ENCODE results near the gene FADD.

Gene FADD

DNA sequence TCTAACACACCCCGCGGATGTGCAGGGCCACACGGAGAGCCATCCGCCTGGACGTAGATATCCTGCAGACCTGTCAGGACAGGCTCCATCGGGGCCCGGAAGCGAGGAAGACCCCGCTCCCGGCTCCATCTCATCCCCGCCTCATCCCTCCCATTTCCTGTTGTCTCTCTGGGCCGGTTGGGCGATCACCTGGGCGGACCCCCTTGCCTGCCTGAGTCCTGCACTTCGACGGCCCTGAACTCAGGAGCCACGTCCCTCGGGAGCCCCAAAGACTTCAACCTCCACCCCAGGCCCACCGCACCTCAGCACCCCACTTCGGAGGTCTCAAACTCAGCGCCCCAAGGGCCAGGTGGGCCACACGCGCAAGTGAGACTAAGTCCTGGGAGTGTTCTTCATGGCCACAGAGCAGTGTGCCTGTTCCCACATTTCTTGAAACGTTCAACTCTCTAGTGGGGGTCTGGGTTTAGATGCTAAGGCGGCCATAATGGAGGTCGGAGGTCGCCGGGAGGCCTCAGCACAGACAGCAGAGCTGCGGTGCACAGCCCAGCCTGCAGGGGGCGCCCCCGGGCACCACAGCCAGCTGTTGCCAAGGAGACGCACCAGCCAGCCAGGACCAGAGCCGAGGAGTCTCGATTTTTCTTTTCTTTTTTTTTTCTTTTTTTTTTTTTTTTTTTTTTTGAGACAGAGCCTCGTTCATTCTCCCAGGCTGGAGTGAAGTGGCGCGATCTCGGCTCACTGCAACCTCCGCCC is 26.0 kb upstream of the FADD start:
- intact Hi-C loops (cut with DNase I): no loop called here
- DNase-seq: peak in 1 of 10 donors; percentile 50

DNA sequence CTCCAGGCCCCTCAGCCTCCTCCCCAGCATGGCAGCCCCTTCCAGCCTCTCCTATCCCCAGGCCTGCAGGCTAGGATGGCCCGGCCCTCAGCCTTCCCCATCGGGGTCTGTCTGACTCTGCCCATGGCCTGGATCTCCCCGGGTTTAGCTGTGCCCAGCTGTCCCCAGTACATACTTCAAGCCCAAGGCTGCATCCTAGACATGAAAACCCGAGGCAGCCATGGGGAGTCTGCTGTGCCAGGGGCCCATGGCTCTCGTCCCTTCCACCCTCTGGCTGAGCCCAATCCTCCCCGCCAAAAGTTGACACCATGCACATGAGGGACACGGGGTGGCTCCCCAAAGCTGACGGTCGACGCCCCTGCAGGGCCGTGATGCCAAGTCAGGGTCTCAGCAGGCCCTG is 22.2 kb upstream of the FADD start:
- peak in 1 of 10 donors; percentile 67 for DNase-seq
- intact Hi-C loops (cut with DNase I): no loop called here

DNA sequence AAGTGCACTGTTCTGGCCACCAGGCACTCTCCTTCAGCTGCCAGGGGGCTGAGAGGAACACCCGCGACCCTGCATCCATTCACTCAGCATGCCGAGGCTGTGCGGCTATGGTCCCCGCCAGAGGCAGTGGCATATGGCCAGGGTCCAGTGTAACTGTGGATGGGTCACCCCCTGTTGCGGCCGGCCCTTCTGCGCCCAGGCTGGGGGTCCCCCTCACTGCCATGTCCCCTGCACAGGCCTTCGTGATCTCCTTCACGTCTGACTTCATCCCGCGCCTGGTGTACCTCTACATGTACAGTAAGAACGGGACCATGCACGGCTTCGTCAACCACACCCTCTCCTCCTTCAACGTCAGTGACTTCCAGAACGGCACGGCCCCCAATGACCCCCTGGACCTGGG is 20.8 kb upstream of the FADD start:
- peak in 1 of 10 donors; percentile 73 for DNase-seq
- intact Hi-C loops (cut with DNase I): no loop called here

DNA sequence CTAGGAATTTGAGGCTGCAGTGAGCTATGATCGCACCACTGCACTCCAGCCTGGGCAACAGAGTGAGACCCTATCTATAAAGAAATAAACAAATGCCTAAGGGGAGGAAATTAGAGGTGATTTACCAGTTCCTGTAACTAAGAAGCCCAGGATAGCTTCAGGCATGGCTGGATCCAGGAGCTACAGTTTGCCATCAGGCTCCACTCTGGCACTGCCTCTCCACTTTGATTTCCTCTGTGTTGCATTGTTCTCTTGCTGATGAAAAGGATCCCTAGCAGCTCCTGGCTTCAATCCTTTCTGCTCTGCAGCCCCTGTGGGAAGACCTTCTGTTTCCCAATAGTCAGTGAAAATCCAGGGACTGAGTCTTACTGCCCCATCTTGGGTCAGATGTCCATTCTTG is 20.1 kb upstream of the FADD start:
- intact Hi-C loops (cut with DNase I): no loop called here
- DNase-seq: no peak

DNA sequence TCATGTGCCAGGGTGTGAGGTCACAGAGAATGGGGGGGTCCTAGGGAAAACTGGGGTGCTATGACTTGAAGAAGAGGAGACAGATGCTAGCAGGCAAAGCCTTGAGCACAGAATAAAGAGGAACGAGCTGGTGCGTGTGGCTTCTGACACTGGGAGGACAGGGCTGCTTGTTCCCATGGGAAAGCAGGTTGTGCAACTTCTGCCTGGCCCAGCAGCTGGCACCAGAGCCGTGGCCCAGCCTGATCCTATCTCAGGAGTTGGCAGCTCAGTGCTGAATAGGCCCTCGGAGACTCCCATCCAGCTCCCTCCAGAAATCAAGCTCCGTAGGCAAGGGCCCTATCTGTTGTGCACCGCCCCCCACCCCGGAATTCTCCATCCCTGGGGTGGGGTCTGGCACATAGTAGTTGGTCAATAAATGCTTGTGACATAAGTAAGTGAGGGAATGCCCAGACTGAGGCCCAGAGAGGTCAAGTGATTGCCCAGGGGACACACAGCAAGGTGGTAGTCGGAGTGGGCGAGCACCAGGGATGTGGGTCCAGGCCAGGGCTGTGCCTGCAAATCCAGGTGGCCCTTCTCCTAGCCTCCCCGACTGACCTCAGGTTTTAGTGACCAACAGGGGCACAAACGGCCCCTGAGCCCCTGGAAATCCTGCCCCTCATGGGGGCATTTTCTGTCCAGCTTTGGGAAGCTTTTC is 19.5 kb upstream of the FADD start:
- peak in 1 of 10 donors; percentile 80 for DNase-seq
- intact Hi-C loops (cut with DNase I): no loop called here

DNA sequence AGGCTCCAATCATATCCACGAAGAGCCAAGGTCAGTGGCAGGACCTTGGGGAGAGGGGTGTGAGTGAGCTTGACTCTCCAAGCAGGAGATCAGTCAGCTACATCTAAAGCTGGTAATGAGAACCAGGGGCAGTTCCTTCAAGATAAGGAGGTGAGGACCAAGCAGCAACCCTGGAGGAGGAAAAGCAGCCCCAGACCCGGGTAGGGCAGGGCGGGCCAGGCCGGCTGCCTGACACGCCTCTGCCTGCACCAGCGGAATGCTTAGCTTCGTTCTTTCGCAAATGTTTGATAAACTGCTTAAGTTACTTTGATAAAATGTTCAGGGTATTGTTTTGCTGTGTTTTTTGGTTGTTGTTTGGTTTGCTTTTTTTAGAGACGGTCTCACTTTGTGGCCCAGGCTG is 18.7 kb upstream of the FADD start:
- intact Hi-C loops (cut with DNase I): no loop called here
- peak in 1 of 10 donors; percentile 77 for DNase-seq

DNA sequence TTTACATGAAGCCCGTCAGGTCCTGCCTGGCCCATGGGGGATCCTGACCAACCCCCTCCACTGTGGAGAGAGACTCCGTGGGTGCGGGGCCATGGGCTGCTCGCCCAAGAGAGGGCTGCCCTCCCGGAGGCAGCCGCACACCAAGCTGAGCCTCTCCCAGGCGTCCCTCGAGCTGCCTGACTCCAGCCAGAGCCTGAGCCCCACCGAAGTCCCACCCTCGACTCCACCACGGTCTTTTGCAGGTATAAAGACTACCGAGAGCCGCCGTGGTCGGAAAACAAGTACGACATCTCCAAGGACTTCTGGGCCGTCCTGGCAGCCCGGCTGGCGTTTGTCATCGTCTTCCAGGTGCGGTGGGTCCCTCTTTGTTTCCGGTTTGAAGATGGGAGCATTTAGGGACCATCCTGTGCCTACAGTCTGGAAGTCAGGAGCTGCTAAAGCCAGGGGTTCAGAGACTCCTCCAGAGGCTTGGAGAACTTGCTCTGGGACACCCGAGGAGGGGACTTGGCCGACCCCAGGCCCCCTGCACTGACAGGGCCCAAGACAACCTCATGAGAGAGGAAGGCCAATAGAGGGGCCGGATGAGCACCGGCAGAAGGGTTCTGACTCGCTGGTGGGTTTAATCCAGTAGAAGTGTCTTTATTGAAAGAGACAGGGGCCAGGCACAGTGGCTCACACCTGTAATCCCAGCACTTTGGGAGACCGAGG is 17.6 kb upstream of the FADD start:
- DNase-seq: peak in 1 of 10 donors; percentile 66
- intact Hi-C loops (cut with DNase I): no loop called here

DNA sequence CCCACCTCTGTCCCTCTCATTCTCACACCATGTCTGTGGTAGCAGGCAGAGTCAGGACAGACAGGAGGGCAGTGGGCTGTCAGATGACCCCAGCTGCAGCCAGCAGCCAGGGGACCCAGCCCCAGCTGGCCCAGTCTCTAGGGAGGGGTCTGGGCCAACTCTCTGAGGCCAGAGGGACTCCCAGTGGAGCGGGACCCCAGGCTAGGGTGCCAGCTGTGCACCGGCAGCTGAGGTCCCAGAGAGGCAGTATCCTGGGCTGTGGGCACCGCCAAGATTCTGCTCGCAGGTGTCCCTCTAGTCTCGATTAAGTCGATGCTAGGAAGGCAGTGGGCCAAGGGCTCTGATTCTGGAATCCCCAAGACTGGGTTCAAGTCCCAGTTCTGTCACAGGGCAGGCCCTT is 16.7 kb upstream of the FADD start:
- intact Hi-C loops (cut with DNase I): no loop called here
- DNase-seq: no peak

DNA sequence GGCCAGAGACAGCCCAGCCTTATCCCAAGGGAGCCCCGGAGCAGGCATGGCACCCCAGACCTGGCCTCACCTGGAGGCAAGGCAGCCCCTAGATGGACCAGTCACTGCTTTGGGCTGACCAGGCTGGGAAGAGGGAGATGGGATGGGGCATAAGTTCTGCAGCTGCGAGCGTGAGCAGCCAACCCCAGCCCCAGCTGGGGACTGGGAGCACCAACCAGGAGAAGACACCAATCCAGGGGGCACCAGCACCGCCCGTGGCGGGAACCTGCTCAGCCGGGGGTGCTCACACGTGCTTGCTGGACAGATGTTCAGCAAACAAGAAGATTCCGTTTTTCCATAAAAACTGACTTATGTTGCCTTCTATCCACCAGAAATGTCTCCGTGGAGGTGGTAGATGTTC is 16.2 kb upstream of the FADD start:
- intact Hi-C loops (cut with DNase I): no loop called here
- peak in 1 of 10 donors; percentile 69 for DNase-seq

DNA sequence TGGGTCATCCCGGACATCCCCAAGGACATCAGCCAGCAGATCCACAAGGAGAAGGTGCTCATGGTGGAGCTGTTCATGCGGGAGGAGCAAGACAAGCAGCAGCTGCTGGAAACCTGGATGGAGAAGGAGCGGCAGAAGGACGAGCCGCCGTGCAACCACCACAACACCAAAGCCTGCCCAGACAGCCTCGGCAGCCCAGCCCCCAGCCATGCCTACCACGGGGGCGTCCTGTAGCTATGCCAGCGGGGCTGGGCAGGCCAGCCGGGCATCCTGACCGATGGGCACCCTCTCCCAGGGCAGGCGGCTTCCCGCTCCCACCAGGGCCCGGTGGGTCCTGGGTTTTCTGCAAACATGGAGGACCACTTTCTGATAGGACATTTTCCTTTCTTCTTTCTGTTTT is 15.3 kb upstream of the FADD start:
- intact Hi-C loops (cut with DNase I): no loop called here
- DNase-seq: peak in 1 of 10 donors; percentile 74

DNA sequence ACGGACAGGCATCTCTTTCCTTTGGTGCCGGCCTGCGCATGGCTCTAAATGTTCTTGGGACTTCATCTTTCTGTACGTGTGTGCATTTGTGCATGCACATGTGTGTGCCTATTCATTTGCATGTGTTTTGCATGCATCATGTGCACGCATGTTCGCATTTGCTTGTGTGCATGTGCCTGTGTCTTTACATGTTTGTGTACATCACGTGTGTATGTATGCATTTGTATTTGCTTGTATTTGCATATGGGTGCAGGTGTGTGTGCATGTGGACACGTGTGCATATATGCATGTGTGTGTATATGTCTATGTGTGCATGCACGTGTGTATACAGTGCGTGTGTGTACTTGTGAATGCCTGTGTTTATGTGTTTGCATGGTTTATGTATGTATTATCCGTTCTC is 13.5 kb upstream of the FADD start:
- intact Hi-C loops (cut with DNase I): no loop called here
- no peak for DNase-seq

DNA sequence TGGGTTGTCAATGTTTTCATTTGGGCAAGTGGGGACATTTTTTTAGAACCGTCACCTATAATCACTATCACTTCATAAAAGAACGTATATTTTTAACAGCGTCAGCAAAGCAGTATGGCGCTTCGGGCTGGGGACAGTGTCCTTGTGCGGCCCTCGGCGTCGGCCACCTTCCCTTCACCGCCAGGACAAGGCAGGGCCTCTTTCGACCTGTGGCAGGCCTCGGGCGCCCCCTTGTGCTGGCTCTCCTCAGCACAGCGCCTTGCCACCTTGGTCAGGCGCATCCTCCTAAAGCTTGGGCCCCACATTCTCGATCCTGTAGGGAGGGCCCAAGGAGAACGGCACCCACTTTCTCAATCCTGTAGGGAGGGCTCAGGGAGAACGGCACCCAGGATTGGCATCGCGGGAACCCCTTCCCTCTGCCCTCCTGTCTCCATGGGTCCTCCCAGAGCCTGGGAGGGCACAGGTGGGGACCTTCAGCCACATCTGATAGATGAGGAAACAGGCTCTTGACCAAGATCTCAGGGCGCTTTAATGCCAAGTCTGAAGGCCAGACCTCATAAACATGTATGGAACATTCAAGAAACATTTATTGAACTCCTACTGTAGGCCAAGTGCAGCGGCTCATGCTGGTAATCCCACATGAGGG is 11.5 kb upstream of the FADD start:
- DNase-seq: peak in 9 of 10 donors; percentile 36 to 92 (median 65)
- intact Hi-C loops (cut with DNase I): no loop called here

DNA sequence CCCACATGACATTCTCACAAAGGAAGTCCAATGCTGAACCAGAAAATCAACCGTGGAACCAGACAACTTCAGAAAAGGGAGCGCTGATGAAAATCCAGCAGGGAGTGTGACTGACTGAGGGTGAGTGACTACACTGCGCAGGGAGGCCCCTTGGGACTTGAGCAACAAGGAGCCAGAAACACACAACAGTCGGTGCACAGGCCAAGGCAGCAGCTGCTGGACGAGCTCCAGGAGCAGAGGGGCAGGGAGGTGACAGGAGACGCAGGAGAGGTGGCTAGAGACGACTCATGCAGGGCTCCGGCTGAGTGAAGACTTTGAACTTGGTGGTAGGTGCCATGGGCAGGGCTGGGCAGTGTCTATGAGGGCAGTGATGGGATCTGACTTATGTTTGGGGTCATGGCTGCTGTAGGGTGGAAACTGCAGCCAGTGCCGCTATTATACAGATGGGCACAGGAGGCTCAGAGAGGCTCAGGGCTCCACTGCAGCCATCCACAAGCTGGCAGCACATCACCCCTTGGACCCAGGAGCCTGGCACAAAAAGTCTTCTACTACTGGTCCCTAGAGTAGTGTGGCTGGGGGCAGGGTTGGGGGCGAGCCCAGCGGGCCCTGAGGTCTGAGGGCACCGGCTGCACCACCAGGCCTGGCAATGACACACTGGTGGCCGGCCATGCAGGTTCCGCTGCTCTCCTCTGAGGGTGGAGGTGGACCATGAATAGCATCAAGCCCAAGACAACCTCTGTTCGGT is 10.3 kb upstream of the FADD start:
- DNase-seq: peak in 3 of 10 donors; percentile 31 to 69 (median 62)

DNA sequence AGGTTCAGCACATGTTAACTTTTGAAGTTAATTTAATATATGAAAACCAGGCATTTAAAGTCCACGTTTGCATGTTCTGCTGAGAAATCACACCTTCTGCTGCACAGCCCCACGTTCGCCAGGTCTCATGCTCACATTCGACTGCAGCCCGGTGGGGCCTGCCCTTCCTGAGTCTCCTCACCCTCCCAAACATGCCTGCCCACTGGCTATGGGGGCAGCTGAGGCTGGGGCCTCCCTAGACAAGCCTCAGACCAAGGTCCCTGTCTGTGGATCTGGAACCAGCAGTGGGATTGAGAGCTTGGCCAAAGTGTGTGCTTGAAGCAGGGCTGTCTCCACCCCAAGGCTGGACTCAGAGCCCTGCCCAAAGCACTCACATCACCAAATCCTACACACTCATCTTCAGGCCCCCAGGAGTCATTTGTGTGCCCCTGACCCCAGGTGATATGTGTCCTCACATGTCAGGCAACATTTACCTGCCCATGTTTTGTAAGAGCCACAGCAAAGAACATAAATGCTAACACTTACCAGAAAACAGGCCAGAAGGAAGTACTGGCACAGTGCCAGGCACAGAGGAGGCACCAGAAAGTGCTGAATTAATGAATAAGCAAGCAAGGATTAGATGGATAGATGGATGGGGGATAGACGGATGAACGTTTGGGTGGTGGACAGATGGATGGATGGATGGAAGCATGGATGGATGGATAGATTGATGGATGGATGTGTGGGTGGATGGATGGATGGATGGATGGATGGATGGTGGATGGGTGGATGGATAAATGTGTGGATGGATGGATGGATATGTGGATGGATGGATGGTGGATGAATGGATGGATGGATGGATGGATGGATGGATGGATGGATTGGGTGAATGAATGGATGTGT is 9.4 kb upstream of the FADD start:
- intact Hi-C loops (cut with DNase I): no loop called here
- DNase-seq: peak in 2 of 10 donors; percentile 35 to 55

More for the DNA sequence above, 10.3 kb upstream of the FADD start:
- intact Hi-C loops (cut with DNase I): no loop called here

DNA sequence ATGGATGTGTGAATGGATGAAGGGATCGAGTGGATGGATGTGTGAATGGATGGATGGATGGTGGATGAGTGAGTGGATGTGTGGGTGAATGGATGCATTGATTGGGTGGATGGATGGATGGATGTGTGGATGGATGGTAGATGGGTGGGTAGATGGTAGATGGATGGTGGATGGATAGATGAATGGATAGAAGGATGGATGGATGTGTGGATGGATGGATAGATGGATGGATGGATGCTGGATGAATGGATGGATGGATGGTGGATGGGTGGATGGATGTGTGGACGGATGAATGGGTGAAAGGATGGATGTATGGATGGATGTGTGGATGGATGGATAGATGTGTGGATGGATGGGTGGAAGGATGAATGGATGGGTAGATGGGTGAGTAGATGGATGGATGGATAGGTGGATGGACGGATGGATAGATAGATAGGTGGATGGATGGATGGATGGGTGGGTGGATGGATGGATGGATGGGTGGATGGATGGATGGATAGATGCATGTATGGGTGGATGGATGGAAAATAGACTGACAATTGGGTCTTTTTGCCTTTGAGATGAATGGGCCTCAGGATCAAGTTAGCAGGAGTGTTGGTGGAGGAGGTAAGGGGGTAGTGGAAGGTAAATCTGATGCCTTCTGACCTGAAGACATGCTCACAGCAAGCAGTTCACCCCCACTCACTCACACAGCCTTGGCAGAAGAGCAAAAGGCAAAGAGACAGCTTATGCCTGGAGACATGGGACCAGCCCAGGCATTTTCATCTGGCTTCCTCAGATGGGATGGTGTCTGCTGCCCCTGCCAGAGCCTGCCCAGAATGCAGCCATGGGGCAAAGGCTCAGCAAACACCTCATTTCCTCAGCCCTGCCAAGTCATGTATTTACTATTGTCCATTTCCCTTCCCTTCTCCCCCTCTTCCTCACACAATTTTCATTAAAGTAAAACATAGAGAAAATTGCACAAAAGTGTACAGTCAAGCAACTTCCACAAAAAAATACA is 8.0 kb upstream of the FADD start:
- DNase-seq: peak in 1 of 10 donors; percentile 8
- intact Hi-C loops (cut with DNase I): no loop called here

DNA sequence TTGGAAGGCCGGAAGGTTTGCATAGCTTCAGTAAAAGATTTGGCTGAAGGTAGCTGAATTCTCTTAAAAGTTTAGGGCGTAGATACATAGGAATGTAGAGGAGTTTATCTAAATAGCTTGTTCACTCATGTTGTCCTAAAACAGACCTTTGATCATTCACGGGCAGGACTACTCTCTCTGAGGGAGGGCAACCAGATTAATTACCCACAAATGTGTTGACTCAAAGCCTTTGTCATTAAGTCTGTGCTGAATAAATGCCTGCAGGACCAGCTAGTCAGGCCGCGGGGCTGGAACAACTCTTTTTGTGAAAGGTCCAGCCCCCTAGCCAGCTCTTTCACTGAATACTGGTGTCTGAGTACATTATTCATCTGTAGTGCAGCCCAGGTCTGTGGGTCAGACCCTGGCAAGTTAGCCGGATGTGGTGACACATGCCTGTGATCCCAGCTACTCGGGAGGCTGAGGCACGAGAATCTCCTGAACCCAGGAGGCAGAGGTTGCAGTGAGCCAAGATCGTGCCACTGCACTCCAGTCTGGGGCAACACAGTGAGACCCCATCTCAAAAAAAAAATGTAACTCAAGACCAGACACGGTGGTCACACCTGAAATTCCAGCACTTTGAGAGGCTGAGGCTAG is 2.8 kb upstream of the FADD start:
- peak in 2 of 10 donors; percentile 62 to 66 for DNase-seq

DNA sequence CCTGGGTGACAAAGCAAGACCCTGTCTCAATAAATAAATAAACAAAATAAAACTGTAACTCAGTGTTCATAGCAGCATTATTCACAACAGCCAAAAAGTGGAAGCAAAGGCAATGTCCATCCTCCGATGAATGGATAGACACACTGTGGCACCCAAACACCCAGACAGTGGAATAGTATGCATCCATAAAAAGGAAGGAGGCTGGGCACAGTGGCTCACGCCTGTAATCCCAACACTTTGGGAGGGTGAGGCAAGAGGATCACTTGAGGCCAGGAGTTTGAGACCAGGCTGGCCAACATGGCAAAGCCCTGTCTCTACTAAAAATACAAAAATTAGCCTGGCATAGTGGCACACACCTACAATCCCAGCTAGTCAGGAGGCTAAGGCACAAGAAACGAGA is 2.0 kb upstream of the FADD start:
- peak in 2 of 10 donors; percentile 12 to 18 for DNase-seq
- intact Hi-C loops (cut with DNase I): loop anchor here (5.0 kb wide), 1 partner anchor 71 kb away; the partner anchor contains the start of gene PPFIA1

More for the DNA sequence above, 2.8 kb upstream of the FADD start:
- intact Hi-C loops (cut with DNase I): loop anchor here (5.0 kb wide), 1 partner anchor 72 kb away; the partner anchor contains the start of gene PPFIA1
